CD4-positive, alpha-beta T cell treated with Interleukin-12 subunit alpha and Interleukin-12 subunit beta, for 1 hour (primary cell): Measurements from ENCODE around the gene MDFI.

ENCODE experiments used
- DNase-seq: peaks from one replicate; pipeline ENCODE4 v3.0.0-alpha.2; 2020

Gene MDFI

GRCh38 chr6:41674231-41675000 is 36.1 kb downstream of the MDFI start:
- DNase-seq: no peak

DNA sequence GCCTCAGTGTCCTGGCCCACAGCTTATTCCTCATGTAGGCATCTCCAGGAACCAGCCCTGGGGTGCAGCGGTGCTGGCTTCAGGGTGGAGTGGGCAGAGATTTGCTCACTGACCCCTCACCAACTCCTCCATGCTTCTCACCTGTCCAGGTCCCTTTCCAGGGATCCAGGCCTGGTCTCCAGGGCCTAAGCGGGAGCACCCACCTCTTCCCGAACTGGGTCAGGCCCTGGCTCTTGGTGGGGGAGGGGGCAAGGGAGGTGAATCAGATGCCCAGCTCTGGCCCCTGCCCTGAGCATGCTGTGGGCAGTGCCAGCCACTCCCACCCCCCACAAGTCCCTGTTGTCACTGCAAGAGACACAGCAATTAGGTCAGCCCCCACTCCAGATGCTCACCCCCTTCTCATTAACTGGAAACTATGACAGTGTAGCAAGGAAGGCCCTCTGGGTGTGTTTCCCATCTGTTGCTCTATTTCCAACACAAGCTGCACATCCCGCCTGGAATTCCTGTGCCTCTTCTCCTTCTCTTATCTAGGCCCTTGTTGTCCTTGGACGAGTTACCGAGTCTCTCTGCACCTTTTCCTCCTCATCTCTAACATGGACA is 37.0 kb downstream of the MDFI start:
- no peak for DNase-seq

DNA sequence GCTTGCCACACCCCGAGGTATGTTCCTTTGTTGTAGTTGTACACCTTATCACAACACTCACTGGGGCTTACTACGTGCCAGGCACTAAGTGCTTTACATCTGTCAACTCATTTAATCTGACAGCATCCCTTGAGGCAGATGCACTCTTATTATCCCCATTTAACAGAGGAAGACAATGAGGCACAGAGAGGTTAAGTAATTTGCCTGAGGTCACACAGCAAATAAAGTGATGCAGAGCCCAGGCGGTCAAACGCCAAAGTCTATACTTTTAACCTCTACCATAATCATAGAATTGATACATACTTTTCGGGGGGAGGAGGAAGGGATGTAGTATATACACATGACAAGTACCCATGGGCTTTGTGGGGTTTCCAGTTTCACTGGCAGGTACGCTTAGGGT is 37.7 kb downstream of the MDFI start:
- DNase-seq: no peak

DNA sequence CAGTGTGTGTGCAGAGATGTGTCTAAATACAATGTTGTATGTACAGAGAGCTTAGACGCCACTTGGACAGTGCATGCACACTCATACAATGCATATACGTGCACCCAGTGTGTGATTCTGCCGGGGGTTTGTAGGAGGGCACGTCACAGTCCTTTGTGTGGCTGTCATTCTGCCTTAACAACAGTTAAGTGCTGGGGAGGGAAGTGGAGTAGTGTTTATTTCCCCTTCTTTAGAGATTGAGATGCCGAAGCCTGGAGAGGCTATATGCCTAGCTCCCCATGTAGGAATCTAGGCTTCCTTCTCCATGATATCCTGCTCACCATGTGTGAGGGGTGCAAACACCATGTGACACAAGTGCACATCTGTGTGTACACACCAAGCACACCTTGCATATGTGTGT is 38.2 kb downstream of the MDFI start:
- no peak for DNase-seq

DNA sequence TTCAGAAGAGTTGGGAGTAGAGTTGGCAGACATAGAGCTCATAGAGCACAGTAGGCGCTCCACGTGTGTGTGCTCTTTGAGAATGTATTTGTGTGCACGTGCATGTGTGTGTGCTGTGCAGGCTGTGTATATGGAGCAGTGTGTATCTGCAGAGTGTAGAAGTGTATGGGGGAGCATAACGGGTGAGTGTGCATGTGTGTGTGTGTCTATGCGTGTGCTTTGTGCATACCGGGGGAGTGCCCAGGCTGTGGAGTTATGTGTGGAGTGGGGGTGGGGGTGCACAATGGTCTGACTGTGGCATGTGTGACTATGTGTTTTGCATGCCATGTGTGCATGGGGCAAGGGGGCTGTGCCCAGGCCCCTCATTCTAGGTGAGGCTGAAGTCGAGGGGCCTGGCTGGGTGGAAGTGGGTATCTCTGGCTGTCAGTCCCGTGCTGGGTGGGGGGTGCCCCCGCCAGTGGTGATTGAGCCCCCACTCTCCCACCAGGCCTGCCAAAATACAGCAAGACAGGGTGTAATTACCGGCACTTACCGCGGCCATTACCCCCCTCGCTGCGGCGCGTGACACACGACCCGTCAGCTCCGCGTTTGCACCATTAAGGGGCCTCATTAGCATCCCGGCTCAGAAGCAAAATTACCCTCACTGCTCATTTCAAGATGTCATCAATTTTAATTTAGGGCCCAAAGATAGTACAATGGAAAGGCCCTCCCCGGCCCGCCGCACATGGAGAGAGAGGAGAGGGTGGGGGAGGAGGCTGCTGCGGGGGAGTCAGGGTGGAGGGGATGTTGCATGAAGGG is 39.1 kb downstream of the MDFI start:
- DNase-seq: no peak

DNA sequence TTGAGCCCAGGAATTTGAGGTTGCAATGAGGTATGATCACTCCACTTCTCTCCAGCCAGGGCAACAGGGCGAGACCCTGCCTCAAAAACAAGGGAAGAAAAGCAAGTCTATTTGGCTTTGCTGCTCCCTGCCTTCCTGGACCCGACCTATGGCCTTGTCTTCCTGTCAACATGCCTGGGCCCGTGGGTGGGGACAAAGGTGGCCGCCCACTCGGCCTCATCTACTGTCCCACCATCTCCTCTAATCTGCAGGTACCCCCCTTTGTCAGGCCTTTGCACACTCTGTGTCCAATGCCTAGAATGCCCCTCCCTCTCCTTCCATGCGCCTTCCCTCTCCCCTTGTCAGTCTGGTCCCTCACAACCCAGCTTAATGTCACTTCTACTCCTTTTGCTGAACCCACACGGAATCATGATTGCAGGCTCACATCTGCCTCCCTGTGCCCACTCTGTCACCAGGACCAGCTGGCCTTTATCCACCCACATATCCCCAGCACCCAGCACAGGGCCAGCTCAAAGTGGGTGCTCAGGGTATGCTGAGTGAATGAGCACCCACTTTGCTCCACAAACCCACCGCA is 40.3 kb downstream of the MDFI start:
- no peak for DNase-seq

DNA sequence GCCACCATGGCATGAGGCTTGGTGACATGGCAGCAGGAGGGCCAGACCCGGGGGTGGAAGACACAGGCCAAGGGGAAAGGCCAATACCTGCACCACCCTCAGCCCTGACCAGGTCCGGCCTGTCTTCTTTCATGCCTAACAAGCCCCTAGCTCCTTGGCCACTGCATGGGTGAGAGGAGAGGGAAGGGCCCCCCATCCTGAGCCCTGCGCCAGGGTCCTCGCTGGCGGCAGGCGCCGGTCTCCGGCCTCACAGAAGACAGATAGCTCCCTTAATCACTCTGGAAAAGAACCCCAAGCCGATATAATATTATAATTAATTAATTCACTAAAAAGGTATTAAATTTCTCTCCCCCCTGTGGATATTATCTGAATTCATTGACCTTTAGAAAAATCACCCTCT is 41.4 kb downstream of the MDFI start:
- DNase-seq: no peak

DNA sequence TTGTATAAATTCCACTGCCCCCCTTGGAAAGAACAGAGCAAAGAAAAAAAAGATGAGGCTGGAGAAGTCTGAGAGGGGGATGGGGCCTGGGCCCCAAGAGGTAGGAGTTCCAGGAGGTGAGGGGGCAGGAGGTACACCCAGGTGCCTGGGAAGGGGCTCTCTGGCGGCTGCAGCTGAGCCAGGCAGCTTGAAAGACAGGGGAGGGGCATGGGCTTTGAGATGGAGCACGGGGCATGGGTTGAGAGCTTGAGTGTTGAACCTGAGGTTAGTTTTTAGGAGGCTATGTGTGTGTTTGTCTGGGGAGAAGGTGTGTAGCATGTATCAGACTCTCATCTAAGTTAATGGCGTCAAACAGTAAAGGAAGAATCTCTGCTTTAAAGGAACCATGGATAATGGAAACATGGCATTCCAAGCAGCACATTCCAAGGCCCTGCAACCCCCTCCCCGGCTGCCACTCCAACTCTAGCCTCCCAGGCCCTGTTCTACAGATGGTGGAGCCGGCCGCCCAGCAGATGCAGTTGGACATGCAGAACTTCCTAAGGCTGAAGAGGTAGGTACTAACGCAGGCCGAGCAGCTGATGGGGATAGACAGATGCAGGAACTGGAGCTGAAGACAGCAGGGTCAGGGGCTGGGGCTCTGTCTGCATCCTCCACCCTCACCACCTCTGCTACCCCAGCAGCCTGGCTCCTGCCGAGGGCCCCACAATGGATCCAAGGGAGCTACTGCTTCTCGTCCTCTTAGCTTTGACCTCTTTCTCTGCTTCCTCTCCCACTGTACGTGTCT is 42.1 kb downstream of the MDFI start:
- no peak for DNase-seq

- peak; percentile 68 for DNase-seq
Measured at GRCh38 chr6:41682056-41682477, 43.8 kb downstream of the MDFI start.

GRCh38 chr6:41682497-41683272 is 44.4 kb downstream of the MDFI start:
- no peak for DNase-seq

DNA sequence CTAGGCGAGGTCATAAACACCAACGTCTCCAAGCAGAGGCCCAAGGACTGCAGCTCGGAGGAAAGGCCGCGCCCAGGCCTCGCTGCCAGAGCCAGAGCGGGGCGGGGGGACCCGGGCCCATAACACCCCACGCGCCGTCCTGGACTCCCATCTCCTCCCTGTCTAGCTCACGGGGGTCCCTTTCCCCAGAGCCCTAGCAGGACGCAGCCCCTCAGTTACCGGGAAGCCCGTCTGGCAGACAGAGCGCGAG is 44.9 kb downstream of the MDFI start:
- no peak for DNase-seq

DNA sequence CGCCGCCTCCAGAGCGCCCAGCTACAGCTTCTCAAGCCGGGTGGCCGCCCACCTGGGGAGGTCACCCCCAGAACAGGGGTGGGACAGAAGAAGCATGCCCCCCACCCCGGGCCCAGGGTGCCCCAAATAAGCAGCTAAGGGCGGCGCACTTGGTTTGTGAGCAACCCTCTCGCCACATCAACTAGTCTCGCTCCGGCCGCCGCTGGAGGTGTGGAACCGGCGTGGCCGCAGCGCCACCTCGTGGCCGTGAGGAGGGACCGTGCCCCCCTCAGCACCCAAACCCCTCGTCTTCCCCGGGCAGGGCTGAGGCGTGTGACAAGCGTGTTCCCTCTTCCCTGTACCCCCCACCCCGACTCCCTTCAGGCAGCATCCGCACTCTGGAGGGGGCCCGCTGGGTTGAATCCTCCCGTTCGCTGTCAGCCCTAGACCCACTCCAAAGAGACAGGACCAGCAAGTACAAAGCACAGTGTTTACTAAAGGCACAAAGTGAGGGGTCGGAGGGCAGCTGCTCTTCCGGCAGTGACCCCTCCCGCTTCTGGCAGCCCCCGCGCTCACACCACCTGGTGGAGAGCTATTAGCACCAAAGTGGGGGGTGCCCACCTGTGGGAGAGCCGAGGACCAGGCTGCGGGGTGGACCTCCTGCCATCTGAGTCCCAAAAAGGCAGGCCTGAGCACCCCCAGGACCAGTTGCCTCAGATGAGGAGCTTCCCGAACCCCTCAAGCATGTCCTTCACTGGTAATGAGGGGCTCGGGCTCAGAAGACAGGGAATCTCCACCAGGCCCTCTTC is 45.4 kb downstream of the MDFI start:
- peak; percentile 77 for DNase-seq

DNA sequence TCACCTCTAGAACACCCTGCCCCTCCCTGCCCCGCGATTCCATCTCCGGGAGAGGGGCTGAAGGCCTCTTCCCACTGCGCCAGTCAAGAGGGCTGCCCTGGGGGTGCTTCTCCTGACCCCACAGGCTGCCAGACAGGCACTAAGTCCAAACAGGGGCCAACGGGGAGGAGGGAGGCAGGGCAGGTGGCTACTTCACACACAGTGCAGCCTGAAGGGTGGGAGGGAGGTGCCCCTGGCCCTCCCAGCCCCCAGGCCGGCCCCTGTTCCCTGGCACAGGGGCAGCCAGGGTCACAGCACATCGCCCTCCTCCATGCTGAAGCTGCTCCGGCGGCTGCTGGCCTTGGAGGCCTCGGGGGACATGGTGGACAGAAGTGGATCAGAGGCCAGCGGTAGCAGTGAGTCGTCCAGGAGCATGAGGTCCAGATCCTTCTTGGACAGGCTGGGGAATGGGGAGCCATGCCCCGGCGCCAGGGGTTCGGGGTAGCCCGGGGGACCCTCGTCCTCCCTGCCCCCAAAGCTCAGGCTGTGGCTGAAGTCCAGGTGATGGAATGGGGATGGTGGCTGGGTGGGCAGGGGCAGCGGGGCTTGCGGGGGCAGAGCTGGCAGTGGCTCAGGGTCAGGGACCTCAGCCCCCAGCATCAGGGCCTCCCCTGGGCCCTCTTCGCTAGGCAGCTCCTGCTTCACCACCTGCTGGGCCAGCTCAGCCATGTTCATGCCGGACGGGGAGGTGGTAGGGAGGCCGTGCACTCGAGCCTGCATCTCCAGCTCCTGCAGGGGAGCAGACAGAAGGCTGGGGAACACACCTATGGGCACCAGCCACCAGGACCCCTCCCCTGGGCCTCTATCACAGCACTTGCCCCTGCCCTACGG is 46.3 kb downstream of the MDFI start:
- DNase-seq: no peak

DNA sequence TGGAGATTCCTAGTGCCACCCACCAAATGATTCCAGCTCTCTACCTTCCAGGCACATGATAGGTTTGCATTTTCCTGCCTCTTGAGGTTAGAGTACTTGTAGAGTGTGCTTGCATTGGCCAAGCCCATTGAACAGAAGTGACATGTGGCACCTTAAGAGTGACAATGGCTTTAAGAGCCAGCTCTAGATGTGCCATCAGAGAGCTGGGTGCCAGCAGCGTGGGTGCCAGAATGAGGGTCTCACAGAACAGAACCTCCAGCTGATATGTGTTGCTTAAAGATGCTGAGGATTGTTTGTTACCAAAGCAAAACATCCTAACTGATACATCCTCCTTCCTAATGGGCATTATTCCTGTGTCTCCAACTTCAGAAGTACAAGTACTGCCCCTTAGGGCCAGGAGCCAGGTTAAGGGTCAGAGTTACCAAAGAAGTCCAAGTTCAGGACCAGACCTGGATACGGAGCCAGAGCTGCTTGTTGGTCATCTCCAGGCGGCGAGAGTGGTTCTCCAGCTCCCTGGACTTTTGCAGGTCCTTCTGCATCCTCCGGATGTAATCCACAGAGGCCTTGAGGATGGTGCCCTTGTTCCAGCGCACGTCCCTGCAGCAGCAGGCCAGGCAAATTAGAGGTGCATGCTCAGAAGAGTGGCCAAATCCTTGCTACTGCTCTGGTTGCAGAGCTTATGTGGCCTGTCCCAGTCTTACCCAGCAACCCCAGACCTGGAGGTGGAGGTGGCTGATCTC is 47.5 kb downstream of the MDFI start:
- no peak for DNase-seq

- no peak for DNase-seq
Measured at GRCh38 chr6:41687501-41688175, 49.4 kb downstream of the MDFI start.

DNA sequence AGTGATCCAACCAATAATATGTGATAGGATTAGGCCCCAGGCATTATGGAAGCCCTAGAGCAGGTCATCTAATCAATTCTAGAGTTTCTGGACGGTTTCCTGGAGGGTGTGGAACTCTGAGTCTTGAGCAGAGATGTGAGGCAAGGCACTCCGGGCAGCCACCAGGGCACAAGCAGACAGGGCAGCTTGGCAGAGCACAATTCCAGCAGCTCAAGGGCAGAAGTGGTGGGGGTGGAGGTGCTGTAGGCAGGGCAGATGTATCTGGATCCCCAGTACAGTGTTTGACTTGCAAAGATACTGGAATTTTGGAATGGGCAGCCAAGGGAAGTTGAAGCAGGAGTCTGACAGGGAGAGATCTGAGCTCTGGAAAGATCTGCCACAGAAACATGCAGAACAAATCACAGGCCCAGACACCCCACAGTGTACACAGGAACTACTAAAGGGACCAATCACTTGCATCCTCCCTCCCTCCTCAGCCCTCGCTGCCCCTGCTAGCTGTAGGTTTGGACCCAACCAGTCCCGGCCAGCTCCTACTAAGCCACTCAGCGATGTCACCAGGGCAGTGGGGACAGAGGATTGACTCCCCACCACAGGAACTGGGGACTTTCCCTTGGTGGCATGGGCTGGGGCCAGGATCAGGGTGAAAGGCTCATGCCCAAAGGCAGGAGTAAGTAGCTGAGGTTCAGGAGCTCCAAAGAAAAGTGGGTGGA is 50.1 kb downstream of the MDFI start:
- DNase-seq: no peak

DNA sequence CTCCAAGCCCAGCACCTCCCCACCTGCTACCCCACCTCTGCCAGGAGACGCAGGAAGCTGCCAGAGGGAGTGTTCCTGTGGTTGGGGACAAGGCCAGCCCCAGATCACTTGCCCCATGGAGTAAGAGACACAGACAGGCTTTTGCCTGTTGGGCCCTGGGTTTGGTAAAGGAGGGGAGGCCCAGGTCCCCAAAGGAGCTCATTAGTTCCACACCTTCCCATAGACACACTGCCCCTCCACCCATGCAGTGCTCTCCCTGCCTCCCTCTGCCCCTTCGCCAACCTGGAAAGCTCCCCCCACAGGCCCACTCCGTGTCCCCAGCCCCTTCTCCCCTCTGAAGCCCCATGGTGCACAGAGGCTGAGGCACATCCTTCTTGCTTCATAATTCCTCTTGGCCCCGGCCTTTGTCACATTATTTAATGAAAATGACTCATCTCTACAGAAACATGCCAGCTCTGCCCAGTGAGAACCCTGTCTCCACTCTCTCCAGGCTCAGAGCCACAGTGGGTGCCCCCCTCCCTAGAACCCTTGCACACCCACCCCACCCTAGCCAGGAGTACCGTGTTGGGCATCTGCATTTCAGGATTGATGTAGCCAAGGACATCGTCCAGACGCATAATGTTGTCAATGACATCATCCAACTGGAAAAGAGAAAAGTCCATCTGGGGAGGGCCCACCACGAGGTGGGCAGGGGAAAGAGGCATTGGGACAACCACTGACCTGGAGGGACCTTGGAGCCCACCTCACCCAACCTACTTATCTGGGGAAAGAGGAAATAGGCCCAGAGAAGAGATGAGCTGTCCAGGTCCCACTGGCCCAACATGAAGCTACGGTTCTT is 51.1 kb downstream of the MDFI start:
- no peak for DNase-seq
